ENCODE results near the gene KMT2B.
"Not testable (repeated sequence)": the region's sequence is repeated elsewhere in the genome, so short reads cannot be mapped to it uniquely, and the experiment has no call there.

The KMT2B gene

DNA sequence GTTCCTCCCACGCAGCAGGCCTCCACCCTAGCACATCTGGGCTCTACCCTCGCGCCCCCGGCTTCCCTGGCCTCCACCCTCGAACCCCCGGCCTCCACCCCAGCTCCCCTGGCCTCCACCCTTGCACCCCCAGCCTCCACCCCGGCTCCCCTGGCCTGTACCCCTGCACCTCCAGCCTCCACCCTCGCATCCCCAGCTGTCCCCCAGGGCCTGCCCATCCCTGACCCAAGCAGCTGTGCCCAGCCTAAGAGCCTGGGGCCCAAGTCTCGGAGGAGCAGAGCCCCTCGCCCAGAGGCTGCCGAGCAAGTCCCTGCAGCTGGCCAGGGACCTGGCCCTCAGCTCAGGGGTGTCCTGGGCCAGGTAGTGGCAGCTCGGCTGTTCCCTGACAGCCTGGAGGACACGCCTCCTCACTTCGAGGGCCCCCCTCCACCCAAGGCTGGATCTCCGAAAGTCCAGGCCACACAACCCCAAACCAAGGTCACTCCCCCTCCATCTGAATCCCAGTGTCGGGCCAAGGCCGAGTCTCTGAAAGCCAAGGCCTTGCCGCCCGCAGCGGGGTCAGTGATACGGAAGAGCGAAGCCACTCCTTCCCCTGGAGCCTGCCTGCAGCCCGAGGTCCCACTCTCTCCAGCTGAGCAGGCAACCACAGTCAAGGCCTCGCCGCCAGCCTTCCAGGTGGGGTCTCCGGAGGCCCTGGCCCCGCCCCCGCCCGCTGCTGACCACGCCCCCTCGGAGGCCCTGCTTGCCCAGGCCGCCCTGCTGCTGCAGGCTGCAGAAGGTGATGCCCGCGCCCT lies 49.7 kb downstream of the KMT2B start:
- in situ Hi-C loops (cut with HindIII; ENCODE audit: low pct_ligation_motif_present, low pct_unique_long_range_greater_than_20kb, low sequenced_read_pairs) = no loop called here
- DNase-seq = peak; percentile 27

DNA sequence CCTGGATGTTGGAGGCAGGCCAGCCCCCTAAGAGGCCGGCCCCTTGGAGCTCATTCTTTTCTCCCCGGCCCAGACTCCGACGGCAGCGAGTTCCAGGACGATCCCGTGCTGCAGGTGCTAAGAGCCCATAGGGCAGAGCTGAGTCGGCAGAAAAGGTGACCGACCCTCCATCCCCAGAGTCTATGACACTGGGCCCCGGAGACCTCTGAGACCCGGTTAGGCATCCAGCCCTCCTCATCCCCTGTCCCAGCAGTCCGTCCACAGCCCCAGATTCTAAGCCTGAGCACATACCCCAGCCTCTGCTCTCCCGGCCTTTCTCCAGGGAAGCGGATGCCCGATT lies 50.2 kb downstream of the KMT2B start:
- in situ Hi-C loops (cut with HindIII; ENCODE audit: low pct_ligation_motif_present, low pct_unique_long_range_greater_than_20kb, low sequenced_read_pairs) = no loop called here
- no peak for DNase-seq

DNA sequence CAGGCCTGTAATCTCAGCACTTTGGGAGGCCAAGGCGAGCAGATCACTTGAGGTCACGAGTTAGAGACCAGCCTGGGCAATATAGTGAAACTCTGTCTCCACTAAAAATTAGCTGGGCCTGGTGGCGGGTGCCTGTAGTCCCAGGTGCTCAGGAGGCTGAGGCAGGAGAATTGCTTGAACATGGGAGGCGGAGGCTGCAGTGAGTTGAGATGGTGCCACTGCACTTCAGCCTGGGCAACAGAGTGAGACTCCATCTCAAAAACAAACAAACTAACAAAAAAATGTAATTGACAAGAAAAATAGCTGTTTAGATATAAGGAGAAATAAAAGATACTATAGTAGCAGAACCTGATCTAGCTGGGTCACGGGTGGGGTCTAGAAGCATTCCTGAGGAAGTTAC lies 54.6 kb downstream of the KMT2B start:
- in situ Hi-C loops (cut with HindIII; ENCODE audit: low pct_ligation_motif_present, low pct_unique_long_range_greater_than_20kb, low sequenced_read_pairs); DNase-seq: not testable (repeated sequence)

DNA sequence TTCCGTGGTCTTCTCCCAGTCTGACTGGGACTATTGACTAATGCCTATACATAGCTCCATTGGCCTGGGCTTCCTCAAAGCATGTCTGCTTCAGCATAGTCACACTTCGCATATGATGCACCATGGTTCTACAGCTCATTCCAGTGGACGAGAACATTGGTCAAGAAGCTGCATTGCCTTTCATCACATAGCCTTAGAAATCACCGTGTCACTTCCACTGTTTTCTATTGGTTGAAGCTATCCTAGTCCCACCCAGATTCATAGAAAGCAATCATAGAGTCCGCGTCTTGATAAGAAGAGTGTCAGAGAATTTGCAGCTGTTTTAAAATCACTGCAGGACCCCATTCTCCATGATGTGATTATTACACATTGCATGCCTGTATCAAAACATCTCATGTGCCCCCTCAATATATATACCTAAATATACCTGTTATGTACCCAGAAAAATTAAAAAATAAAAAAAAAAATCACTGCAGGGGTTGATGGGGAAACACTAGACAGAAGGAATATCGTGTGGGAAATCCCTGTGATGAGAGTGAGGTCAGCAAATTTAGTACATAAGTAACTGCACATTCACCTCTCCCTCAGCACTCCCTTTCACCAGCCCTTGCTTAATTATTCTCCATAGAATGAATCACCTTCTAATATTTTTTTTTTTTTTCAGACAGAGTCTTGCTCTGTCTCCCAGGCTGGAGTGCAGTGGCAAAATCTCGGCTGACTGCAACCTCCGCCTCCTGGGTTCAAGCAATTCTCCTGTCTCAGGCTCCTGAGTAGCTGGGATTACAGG lies 55.4 kb downstream of the KMT2B start:
- DNase-seq = peak; percentile 79
- in situ Hi-C loops (cut with HindIII; ENCODE audit: low pct_ligation_motif_present, low pct_unique_long_range_greater_than_20kb, low sequenced_read_pairs) = no loop called here

DNA sequence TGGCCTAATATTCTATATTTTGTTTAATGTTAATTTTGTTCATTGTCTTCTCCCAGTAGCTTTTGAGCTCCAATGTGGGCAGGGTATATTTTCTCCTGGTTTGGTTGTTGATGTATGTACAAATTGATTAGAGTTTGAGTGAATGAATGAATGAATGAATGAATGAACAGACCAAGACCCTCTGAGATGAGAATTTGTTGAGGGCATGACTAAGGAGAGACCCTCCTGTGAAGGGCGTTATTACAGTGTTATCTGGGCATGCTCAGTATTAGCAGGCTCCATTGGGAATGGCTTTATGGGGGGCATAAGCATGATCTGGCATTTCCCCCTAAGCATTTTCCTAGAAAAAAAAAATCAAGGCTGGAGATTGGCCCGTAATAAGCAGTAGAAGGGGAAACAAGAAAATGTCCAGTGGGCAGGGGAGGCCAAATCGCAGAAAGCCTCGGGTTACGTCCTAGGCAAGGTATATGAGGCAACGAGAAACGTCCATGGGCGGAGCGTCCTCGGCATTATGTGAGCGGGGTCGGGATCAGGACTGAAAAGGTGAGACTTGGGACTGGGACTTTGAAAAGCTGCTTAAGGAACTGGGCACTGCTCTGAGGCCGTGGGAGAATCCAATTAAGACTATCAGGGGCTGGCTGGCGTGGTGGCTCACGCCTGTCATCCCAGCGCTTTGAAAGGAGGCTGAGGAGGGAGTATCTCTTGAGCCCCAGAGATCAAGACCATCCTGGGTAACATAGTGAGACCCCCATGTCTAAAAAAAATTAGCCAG lies 56.7 kb downstream of the KMT2B start:
- DNase-seq = no peak

DNA sequence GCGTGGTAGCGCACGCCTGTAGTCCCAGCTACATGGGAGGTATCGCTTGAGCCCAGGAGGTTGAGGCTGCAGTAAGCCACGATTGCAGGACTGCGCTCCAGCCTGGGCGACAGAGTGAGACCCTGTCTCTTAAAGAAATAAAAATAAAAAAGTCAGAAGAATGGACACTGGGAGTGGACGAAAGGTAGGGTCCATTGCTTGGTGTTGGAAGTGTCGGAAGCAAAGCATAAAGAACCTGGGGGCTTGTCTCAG lies 57.2 kb downstream of the KMT2B start:
- in situ Hi-C loops (cut with HindIII; ENCODE audit: low pct_ligation_motif_present, low pct_unique_long_range_greater_than_20kb, low sequenced_read_pairs) = no loop called here
- no peak for DNase-seq

More for the DNA sequence above, 56.7 kb downstream of the KMT2B start:
- in situ Hi-C loops (cut with HindIII; ENCODE audit: low pct_ligation_motif_present, low pct_unique_long_range_greater_than_20kb, low sequenced_read_pairs) = no loop called here

DNA sequence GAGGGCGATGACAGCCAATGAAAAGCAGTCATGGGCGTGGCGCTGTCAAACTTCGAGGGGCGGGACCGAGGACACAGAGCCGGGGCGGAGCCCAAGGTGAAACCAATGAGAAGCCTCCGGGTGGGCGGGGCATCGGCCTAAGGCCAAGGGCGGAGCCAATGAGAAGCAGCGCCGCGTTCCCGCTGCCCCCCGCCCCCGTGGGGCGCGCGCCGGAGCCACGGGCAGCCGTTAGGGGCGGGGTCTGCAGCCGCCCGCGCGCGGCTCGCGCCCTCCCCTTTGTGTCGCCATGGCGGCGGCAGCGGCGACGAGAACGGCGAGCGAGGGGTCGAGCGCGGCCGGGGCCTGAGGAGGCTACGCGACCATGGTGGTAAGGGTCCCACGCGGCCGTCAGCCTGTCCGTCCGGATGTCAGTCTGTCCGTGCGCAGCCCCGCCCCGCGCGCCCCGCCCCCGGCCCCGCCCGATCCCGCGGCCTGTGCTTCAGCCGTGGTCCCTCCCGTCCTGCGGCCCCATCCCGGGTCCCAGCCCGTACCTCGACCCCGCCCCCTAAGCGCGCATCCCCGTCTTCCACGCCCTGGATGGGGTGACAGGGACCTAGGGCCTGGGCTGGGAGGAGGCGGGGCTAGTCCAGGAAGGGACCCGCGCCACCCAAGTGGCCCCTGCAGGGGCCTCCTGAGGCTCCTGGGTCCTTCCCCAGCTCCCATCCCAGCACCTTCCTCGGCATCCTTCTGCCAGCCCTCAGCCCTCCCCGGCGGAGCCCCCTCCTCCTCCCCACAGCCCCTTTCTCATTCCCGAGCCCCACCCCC lies 57.7 kb downstream of the KMT2B start, which contains the start of gene ARHGAP33:
ARHGAP33 (plus strand) TSS at position 267 of the 804 bp plus-strand sequence; CDS start at position 362, 95 bp downstream.
- peak; percentile 97 for DNase-seq
- in situ Hi-C loops (cut with HindIII; ENCODE audit: low pct_ligation_motif_present, low pct_unique_long_range_greater_than_20kb, low sequenced_read_pairs) = no loop called here

DNA sequence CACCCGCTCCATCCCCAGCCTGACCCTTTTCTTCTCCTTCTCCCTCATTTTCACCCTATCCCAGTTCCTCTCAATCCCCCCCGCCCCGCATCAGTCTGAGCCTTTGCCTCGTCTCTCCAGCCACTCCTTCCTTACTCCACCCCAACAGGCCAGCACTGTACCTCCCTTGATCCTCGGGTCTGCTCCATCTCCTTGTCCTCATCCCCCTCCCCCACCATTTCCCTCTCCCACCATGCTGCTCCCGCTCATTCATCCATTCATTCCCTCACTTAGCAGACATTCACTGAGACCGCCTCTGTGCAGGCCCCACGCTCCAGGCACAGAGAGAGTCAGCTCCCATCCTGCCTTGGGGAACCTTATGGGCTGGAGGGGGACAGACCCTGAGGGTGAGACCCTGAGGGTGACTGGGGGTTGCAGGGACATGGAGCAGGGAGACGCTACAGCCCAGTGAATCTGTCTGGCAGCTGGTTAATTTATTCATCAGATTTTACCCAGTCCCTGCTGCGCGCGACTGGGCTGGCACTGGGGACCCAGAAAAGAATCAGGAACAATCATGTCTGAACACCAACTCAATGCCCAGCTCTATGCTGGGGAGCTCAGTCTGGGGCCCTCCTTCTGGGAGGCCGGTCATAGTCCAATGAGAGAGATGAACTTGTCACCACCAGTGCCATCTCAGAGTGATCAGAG lies 58.4 kb downstream of the KMT2B start:
- DNase-seq = no peak
- in situ Hi-C loops (cut with HindIII; ENCODE audit: low pct_ligation_motif_present, low pct_unique_long_range_greater_than_20kb, low sequenced_read_pairs) = no loop called here

DNA sequence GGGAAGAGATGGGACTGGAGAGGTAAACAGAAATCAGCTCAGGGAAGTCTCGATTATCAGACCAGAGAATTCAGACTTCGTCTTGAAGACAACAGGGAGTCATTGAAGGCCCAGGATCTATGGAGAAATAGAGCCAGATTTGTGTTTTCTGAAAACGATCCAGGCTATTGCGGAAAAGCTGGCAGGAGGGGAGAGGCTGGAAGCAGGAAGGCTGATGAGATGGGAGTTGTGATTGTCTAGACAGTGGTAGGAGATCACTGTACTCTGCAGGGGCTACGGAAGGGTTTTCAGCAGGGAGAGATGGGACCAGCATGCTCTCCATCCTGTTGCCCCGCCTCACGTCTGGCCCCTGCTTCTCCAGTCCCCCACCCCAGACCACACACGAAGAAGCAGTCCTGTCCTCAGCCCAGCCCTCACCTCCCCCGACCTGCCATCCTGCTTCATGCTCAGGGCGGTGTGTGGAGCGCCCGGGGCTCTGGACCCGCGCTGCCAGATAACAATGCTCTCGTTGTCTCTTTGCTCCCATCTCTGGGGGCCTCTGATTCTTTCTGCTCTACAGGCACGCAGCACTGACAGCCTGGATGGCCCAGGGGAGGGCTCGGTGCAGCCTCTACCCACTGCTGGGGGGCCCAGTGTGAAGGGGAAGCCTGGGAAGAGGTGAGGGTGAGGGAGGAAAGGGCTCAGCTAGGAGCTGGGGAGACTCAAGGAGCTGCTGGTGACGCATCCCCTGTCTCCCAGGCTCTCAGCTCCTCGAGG lies 59.5 kb downstream of the KMT2B start:
- in situ Hi-C loops (cut with HindIII; ENCODE audit: low pct_ligation_motif_present, low pct_unique_long_range_greater_than_20kb, low sequenced_read_pairs) = no loop called here
- no peak for DNase-seq

DNA sequence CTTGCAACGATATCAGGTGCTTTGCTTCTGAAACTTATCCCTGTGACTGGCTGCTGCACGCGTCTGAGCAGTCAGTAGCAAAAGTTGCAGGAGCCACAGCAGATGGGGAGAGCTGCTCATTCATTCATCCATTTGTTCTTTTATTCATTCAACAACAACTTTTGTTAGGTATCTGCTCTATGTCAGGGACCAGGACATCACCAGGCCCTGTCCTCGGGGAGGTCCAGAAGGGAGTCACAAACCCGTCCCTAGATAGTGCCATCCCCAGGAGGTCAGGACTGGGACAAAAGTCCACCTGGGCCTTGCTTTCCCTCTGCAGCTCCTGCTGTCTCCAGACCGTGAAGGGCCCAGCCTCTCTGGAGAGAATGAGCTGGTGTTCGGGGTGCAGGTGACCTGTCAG lies 60.2 kb downstream of the KMT2B start:
- in situ Hi-C loops (cut with HindIII; ENCODE audit: low pct_ligation_motif_present, low pct_unique_long_range_greater_than_20kb, low sequenced_read_pairs) = no loop called here
- no peak for DNase-seq

DNA sequence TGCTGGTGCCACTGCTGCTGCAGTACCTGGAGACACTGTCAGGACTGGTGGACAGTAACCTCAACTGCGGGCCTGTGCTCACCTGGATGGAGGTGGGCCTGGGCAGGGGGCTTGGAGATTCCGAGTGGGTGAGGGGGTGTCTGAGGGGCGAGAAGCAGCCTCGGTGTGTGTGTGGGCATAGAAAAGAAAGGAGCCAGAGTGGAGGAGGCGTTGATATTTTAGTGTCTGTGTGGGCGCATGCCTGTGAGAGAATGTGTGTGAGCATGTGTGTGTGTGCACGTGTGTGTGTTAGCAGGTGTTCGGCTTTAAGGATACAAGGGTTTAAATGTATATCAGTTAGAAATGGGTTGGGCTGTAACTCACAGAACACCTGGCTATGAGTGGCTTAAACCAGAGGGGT lies 61.2 kb downstream of the KMT2B start:
- in situ Hi-C loops (cut with HindIII; ENCODE audit: low pct_ligation_motif_present, low pct_unique_long_range_greater_than_20kb, low sequenced_read_pairs) = no loop called here
- DNase-seq = no peak

DNA sequence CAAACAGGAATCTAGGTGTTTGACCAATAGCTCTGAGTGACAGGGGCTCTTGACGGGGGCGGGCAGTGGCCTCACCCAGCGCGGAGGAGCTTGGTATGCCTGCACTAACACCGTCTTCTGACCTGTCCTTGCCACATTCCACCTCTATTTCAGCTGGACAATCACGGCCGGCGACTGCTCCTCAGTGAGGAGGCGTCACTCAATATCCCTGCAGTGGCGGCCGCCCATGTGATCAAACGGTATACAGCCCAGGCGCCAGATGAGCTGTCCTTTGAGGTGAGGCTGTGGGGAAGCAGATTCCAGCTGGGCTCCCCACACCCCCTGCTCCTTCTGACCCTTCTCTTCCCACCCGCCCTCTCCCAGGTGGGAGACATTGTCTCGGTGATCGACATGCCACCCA lies 62.3 kb downstream of the KMT2B start:
- in situ Hi-C loops (cut with HindIII; ENCODE audit: low pct_ligation_motif_present, low pct_unique_long_range_greater_than_20kb, low sequenced_read_pairs) = no loop called here
- DNase-seq = no peak

DNA sequence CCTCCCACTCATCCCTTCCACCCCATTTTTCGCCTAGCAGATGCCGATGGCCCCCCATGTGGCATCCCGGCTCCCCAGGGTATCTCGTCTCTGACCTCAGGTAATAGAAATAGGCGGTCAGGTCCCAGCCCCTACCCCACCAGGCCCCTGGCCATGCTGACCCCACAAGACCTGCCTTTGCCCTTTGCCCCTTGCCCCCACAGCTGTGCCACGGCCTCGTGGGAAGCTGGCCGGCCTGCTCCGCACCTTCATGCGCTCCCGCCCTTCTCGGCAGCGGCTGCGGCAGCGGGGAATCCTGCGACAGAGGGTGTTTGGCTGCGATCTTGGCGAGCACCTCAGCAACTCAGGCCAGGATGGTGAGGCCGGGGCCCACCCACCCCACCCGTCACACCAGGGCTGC lies 62.9 kb downstream of the KMT2B start:
- no peak for DNase-seq
- in situ Hi-C loops (cut with HindIII; ENCODE audit: low pct_ligation_motif_present, low pct_unique_long_range_greater_than_20kb, low sequenced_read_pairs) = no loop called here

DNA sequence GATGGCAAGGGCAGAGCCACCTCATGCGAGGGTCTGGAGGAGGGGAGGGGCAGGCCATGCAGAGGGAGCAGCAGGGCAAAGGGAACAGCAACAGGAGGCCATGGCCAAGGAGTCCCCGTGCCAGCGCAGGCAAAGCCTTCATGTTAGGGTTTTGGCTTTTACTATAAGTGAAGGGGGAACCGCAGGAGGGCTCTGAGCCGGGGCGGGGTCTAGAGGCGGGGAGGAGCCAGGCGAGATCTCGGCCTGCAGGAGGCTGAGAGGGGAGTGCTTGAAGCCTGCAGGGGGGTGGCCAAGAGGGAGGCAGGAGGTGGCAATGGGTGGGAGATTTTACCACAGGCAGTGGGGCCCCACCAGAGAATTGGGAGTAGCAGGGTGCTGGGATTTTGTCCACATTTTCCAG lies 63.8 kb downstream of the KMT2B start:
- in situ Hi-C loops (cut with HindIII; ENCODE audit: low pct_ligation_motif_present, low pct_unique_long_range_greater_than_20kb, low sequenced_read_pairs) = no loop called here
- no peak for DNase-seq

DNA sequence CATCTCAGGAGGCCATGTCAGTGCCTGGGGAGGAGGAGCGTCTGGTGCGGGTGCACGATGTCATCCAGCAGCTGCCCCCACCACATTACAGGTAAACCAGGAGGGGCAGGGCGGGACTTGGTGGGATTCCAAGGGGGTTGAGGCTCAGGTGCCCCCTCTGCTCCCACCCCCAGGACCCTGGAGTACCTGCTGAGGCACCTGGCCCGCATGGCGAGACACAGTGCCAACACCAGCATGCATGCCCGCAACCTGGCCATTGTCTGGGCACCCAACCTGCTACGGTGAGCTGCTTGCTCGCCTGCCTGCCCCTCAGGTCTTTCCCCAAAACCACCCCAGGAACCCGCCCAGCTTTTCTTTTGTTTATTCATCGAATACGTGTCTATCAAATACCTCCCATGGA lies 64.8 kb downstream of the KMT2B start:
- in situ Hi-C loops (cut with HindIII; ENCODE audit: low pct_ligation_motif_present, low pct_unique_long_range_greater_than_20kb, low sequenced_read_pairs) = no loop called here
- DNase-seq = no peak

DNA sequence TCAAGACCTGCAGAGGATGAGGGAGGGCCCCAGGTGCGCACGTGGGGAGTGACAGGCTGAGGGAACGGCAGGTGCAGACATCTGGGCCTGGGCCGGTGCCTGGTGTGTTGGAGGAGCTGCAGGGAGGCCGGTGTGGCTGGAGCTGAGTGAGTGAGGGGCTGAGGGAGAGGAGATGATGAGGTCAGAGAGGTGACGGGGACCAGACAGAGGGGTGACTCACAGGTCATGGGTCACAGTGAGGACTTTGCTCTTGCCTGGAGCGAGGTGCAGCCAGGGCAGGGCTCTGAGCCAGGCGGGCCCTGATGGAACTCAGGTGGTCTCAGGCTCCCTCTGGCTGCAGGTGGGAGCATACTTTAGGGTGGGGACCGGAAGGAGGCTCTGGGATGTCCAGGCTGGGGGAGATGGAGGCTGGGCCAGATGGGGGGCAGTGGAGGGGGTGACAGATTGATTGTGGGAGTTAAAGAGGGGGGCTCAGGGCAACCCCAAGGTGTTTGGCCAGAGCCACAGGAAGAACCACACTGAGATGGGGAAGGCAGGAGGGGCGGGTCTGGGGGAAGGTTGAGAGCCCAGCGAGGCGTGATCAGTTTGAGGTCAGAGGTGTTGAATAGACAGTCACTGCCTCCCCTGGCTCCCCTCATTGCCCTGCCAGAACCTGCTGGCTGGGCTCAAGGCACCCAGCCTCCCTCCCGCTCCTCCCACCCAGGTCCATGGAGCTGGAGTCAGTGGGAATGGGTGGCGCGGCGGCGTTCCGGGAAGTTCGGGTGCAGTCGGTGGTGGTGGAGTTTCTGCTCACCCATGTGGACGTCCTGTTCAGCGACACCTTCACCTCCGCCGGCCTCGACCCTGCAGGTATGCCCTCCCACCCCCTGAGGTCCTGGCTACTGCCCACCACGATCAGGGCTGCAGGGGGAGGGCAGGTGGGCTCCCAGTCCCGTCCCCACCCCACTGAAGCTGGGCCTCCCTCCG lies 65.9 kb downstream of the KMT2B start:
- in situ Hi-C loops (cut with HindIII; ENCODE audit: low pct_ligation_motif_present, low pct_unique_long_range_greater_than_20kb, low sequenced_read_pairs) = no loop called here
- no peak for DNase-seq
